ELF-1 (cell line): Measurements from ENCODE around the gene HMGN1.

Experiments
- DNase-seq: peaks from one replicate; pipeline ENCODE4 v3.0.0-alpha.2; 2016; ENCODE audit warnings: low read depth, low spot score

HMGN1 gene

GRCh38 chr21:39367783-39368182 is 18.9 kb upstream of the HMGN1 start:
- no peak for DNase-seq

DNA sequence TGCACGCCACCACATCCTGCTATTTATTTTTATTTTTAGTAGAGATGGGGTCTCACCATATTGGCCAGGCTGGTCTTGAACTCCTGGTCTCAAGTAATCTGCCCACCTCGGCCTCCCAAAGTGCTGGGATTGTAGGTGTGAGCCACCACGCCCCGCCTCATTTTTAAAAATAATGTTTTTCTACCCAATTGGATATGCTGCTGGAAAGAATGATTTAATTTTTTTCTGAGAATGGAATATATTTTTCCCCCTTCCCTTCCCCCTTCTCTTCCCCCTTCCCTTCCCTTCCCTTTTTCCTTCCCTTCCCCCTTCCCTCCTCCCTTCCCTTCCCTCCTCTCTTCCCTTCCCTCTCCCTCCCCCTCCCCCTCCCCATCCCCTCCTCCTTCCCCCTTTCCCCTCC is 17.7 kb upstream of the HMGN1 start:
- no peak for DNase-seq

DNA sequence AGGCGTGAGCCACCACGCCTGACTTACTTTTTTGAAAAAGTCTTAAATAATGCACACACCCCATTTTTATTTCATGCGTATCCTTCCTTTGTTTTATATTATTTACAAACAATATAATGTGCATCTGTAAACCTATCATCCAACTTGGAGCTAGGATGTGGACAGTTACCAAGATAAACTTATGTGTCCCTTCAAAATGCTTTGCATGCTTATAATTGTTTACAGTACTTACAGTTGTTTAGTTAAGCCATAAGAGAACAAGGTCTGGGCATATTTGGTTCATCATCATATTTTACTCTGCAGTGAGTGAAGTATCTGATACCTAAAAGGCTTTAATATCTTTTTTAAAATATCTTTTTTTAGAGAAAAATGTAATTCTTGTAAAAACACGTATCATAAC is 16.1 kb upstream of the HMGN1 start:
- DNase-seq, result no peak

GRCh38 chr21:39363607-39364555 is 15.0 kb upstream of the HMGN1 start:
- no peak for DNase-seq

- no peak for DNase-seq
Observed at GRCh38 chr21:39362733-39363132, 13.8 kb upstream of the HMGN1 start.

GRCh38 chr21:39359382-39359781 is 10.5 kb upstream of the HMGN1 start:
- DNase-seq, result no peak

DNA sequence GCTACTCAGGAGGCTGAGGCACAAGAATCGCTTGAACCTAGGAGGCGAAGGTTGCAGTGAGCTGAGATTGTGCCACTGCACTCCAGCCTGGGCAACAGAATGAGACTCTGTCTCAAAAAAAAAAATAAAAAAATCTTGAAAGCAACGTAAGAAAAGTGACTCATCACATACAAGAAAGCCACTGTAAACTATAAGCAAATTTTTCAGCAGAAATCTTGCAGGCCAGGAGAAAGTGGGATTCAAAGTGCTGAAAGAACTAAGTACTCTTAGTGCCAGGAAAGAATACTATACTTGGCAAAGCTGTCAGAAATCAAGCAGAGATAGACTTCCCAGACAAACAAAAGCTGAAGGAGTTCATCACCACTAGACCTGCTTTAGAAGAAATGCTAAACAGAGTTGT is 4.4 kb upstream of the HMGN1 start:
- DNase-seq, result no peak

GRCh38 chr21:39350094-39351005 is 1.5 kb upstream of the HMGN1 start:
- no peak for DNase-seq

DNA sequence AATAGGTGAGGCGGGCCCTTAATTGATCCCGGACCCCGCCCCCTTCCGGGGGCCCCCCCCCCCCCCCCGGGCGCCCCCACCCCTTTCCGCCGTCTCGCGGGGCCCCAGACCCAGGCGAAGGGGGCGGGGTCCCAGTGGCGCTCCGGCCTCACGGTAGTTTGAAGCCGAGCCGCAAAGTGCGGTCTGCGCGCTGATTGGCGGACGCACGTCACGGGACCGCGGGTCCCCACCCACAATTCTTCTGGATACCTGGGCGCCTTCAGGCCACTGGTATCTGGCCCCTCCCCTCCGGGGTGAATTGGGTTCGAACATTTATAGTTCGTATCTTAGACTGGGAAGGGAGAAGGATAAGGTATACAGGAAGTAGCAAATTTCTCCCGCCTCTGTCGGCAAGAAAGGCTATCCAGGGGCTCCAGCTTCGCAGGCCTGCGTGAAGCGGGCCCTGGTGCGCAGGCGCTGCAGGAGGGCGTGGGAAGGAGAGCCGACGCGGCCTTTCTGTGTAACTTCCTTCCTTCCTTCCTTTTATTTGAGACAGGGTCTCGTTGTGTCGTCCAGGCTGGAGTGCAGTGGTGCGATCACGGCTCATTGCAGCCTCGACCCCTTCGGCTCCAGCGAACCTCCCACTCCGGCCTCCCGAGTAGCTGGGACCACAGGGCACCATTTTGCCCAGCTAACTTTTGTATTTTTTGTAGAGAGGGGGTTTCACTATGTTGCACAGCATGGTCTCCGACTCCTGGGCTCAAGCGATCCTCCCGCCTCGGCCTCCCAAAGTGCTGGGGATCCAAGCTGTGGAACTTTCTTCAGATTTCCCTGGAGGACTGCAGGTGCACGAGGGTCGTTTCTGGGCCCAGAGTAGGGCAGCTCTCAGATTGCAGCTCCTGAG is 564 bp upstream of the HMGN1 start:
- peak; percentile 98 for DNase-seq

DNA sequence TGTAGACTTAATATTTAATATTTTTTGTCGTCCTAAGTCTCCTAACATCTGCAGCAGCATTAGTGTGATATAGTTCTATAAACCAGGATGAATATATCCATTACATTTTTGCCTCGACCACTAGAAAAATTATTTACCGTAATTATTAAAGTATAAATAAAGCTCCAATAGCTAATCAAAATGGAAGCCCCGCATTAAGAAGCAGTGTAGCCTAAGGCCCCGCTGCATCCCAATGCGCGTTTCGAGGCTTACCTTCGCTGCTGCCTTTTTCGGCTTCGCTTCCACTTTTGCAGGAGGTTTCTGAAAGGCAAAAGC is 891 bp downstream of the HMGN1 start:
- no peak for DNase-seq

- DNase-seq, result no peak
Observed at GRCh38 chr21:39347537-39347936, 1.4 kb downstream of the HMGN1 start.

- DNase-seq, result no peak
Observed at GRCh38 chr21:39346671-39347331, 2.1 kb downstream of the HMGN1 start.

GRCh38 chr21:39346206-39346605 is 2.7 kb downstream of the HMGN1 start:
- DNase-seq, result no peak

DNA sequence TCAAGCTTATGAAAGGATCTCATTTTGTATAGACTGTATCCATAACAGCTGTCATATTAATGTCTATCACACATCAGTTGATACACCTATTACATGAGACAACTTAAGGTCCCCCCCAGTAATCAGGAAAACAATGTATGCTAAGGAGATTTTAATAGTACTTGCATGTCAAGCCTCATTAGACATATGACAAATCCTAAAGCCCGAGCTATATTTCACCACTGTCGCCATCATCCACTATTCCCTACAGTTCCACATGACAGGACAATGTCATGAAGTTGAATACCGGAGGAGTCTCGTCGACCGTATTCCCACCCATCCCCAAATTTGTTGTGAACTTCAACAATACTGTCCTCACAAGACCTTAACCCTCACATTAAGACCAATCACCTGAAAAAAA is 3.4 kb downstream of the HMGN1 start:
- no peak for DNase-seq

GRCh38 chr21:39344848-39345247 is 4.0 kb downstream of the HMGN1 start:
- no peak for DNase-seq

- DNase-seq, result no peak
Observed at GRCh38 chr21:39341249-39341923, 7.5 kb downstream of the HMGN1 start.

GRCh38 chr21:39340687-39341086 is 8.2 kb downstream of the HMGN1 start:
- DNase-seq, result no peak

GRCh38 chr21:39339231-39339630 is 9.7 kb downstream of the HMGN1 start:
- DNase-seq, result no peak

GRCh38 chr21:39336457-39337008 is 12.4 kb downstream of the HMGN1 start:
- DNase-seq, result peak; percentile 67

DNA sequence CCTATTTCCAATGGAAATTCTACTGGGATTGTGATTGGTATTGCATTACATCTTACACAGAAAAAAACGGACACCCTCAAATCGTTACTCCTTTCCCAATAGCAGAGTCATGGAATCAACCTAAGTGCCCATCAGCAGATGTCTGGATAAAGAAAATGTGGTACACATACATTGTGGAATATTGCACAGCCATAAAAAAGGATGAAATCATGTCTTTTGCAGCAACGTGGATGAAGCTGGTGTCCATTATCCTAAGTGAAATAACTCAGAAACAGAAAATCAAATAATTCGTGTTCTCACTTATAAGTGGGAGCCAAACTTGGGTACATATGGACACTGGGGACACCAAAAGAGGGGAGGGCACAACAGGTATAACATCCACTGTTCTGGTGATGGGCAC is 14.3 kb downstream of the HMGN1 start:
- DNase-seq, result no peak
